Colonic mucosa (tissue), 4 donors: Measurements from ENCODE around the gene ATAD2B. TPM values are rescaled to one million over a fixed set of nuclear protein-coding genes. Genes with fewer than 3 reads are reported as not detected.

Experiments used
- DNase-seq: peaks from one replicate; pipeline ENCODE4 v3.0.0-alpha.2; 2020
- H3K27ac ChIP-seq: fragments of 200-600 bp; one replicate; pipeline ENCODE4 v1.8.0; 2021
- H3K27me3 ChIP-seq: fragments of 200-600 bp; one replicate; pipeline ENCODE4 v1.8.0; 2021
- H3K36me3 ChIP-seq: fragments of 200-600 bp; one replicate; pipeline ENCODE4 v1.8.0; 2021
- H3K4me1 ChIP-seq: fragments of 200-600 bp; one replicate; pipeline ENCODE4 v1.8.0; 2021; ENCODE audit warnings: mild to moderate bottlenecking
- H3K4me3 ChIP-seq: fragments of 200-600 bp; one replicate; pipeline ENCODE4 v1.8.0; 2021
- H3K9ac ChIP-seq, 2 donors: one replicate each; pipeline ENCODE4 v1.7.0; 2013; ENCODE audit warnings: control low read depth in 2 of 2, low read depth in 2 of 2, low read length in 2 of 2
- H3K9me3 ChIP-seq: fragments of 200-600 bp; one replicate; pipeline ENCODE4 v1.8.0; 2021
- intact Hi-C: fragments of 100-400 bp; cut with DNase I; formaldehyde crosslinking; loops from one replicate; pipeline ENCODE4 v1.14.1; 2022
- total RNA-seq, 2 donors: library from RNA; stranded (reverse); fragmentation: NEBNext Ultra II Directional in 1 of 2; extraction: Animal tissue kit (Norgen Biotek cat#: 25700) in 1 of 2; gene quantifications; one replicate each; pipeline ENCODE4 v1.2.1, GENCODE V29; 2021
- TF ChIP-seq, protein P1 (sequence below): fragments of 200-600 bp; IDR thresholded peaks from one replicate; pipeline ENCODE4 v1.8.0; 2022; ENCODE audit warnings: antibody characterized with exemption, mild to moderate bottlenecking
- donor health status: healthy.
- donor health status: DM: no; HTN: no; CAD: no.
- donor health status: DM: no; HTN: no; CAD: no.

The ATAD2B gene
- total RNA-seq, 2 donors from 2014 or later, result 19.2 to 21.7 TPM

DNA sequence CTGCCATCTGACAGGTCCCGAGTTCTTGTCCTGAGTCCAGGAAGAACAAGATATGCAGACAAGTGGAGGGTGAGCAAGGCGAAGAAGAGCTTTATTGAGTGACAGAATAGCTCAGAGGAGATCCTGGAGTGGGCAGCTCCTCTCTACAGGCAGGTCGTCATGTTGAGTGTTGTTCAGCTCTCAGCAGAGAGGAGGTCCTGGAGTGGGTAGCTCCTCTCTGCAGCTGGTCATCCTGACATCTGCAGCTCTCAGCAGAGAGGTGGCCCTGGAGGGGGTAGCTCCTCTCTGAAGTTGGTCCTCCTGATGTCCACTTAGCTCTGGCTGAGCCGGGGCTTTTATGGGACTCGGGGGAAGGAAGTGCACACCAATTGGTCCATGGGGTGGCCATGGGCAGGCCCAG, 90.4 kb downstream of the ATAD2B start:
- no peaks in the 10 kb centered on the region for H3K27me3 ChIP-seq
- no peak for DNase-seq
- intact Hi-C loops, result no loop called here
- H3K4me1 ChIP-seq, result no peaks in the 10 kb centered on the region
- no peak overlapping the region for H3K4me3 ChIP-seq
- no peak overlapping the region for H3K27ac ChIP-seq
- TF ChIP-seq, protein P1, sequence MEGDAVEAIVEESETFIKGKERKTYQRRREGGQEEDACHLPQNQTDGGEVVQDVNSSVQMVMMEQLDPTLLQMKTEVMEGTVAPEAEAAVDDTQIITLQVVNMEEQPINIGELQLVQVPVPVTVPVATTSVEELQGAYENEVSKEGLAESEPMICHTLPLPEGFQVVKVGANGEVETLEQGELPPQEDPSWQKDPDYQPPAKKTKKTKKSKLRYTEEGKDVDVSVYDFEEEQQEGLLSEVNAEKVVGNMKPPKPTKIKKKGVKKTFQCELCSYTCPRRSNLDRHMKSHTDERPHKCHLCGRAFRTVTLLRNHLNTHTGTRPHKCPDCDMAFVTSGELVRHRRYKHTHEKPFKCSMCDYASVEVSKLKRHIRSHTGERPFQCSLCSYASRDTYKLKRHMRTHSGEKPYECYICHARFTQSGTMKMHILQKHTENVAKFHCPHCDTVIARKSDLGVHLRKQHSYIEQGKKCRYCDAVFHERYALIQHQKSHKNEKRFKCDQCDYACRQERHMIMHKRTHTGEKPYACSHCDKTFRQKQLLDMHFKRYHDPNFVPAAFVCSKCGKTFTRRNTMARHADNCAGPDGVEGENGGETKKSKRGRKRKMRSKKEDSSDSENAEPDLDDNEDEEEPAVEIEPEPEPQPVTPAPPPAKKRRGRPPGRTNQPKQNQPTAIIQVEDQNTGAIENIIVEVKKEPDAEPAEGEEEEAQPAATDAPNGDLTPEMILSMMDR, result no peak
- H3K9me3 ChIP-seq, result no peaks in the 10 kb centered on the region
- no peaks in the 10 kb centered on the region for H3K36me3 ChIP-seq
- no peak overlapping the region for H3K9ac ChIP-seq

DNA sequence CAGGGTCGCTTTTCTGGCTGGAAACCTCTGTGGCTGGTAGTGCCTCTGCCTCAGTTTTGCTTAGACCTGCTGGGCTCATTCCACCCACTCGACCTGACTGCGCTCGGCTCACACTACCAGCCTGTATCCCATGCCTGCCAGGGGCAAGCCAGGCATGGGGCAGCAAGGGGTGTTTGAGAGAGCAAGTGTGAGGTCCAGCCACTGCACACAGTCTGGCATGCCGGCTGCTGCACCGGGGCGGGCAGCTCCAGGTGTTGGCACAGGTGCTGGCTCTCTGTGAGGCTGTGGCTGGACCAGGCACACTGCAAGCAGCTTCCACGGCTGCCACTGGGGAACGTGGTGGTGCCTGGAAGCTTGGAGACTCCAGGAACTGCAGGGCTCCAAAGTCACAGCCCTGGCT, 90.9 kb downstream of the ATAD2B start:
- H3K4me1 ChIP-seq, result no peaks in the 10 kb centered on the region
- TF ChIP-seq, protein P1, result no peak
- H3K9ac ChIP-seq, result no peak overlapping the region
- intact Hi-C loops, result no loop called here
- no peak overlapping the region for H3K27ac ChIP-seq
- no peaks in the 10 kb centered on the region for H3K36me3 ChIP-seq
- no peak overlapping the region for H3K4me3 ChIP-seq
- H3K9me3 ChIP-seq, result no peaks in the 10 kb centered on the region
- H3K27me3 ChIP-seq, result no peaks in the 10 kb centered on the region
- no peak for DNase-seq

DNA sequence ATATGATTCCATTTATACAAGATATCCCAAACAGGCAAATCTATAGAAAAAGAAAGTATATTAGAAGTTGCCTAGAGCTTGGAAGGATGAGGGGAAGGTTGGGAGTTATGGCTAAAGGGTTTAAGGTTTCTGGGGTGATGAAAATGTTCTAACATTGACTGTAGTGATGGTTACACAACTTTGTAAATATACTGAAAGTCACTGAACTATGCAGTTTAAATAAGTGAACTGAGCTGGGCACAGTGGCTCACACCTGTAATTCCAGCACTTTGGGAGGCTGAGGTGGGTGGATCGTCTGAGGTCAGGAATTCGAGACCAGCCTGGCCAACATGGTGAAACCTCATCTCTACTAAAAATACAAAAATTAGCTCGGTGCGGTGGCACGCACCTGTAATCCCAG, 91.5 kb downstream of the ATAD2B start:
- H3K27ac ChIP-seq, result no peak overlapping the region
- no peaks in the 10 kb centered on the region for H3K4me1 ChIP-seq
- no peaks in the 10 kb centered on the region for H3K27me3 ChIP-seq
- DNase-seq, result no peak
- no peaks in the 10 kb centered on the region for H3K9me3 ChIP-seq
- no peak overlapping the region for H3K9ac ChIP-seq
- TF ChIP-seq, protein P1, result no peak
- no peak overlapping the region for H3K4me3 ChIP-seq
- intact Hi-C loops, result no loop called here
- H3K36me3 ChIP-seq, result no peaks in the 10 kb centered on the region

DNA sequence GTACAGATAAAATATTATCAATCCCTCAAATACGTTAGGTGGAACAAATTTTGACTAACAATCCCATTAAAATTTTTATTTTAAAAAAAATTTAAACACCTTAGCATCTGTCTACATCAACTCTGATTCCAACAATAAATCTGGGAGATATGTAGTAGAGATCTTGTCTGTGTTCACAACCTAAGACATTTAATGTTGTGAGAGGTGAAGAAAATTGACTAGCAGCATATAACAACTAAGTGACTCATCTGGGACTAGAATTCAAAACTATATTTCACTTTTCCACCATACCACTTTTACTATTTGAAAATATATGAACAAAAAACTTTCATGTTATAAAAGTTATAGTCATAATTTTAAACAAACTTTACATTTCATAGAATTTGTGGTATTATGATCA, 97.9 kb downstream of the ATAD2B start:
- H3K36me3 ChIP-seq, result no peaks in the 10 kb centered on the region
- no peaks in the 10 kb centered on the region for H3K4me1 ChIP-seq
- H3K9me3 ChIP-seq, result no peaks in the 10 kb centered on the region
- no peaks in the 10 kb centered on the region for H3K27me3 ChIP-seq
- intact Hi-C loops, result loop anchor here (10.0 kb wide), 1 partner anchor 336 kb away; no protein-coding TSS in a partner anchor
- TF ChIP-seq, protein P1, result no peak
- no peak for DNase-seq
- no peak overlapping the region for H3K4me3 ChIP-seq
- no peak overlapping the region for H3K9ac ChIP-seq
- no peak overlapping the region for H3K27ac ChIP-seq

DNA sequence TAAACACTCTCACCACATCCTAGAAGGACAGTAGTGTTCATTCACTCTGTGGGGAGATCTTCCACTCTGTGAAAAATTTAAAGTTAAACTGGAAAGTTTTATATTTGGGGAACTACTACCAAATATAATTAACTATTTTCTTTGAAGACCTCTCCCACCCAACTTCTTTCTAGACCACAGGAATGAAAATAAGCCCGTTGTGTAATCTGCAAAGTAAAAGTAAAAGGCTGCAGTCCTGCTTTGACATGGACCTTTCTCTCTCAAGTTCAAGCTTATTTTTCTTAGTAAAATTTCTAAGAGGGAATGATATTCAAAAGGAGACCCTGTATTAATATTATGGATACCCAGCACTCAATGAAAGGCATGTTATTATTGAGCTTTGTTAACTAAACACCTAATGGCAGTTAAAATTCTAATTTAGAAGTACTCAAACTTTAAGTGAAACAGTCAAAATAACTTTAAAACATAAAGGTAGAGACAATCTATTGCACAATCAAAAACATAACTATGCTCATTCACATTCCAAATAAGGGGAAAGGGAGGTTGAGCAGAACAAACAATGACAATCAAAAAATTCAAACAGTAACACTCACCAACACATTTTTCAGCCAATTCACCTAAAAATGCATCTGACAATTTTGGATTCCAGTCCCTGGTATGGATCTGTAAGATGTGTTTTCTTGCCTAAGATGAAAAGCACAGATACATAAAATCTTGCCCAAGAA, 98.5 kb downstream of the ATAD2B start:
- intact Hi-C loops, result loop anchor here (10.0 kb wide), 1 partner anchor 336 kb away; no protein-coding TSS in a partner anchor
- no peaks in the 10 kb centered on the region for H3K9me3 ChIP-seq
- TF ChIP-seq, protein P1, result no peak

More for the DNA sequence above, 98.5 kb downstream of the ATAD2B start:
- no peak overlapping the region for H3K4me3 ChIP-seq
- H3K4me1 ChIP-seq, result no peaks in the 10 kb centered on the region
- DNase-seq, result no peak
- no peaks in the 10 kb centered on the region for H3K36me3 ChIP-seq
- H3K9ac ChIP-seq, result no peak overlapping the region
- no peak overlapping the region for H3K27ac ChIP-seq
- no peaks in the 10 kb centered on the region for H3K27me3 ChIP-seq
